Breast epithelium (tissue), 3 donors: ENCODE measurements around the gene FLG2.

Source experiments
- POLR2A ChIP-seq: fragments of 450-650 bp; IDR thresholded peaks from one replicate; pipeline ENCODE4 v1.6.1; 2016; ENCODE audit warnings: antibody characterized with exemption, mild to moderate bottlenecking, moderate library complexity
- TF ChIP-seq, protein P1 (sequence below), 3 donors: fragments of 450-650 bp; IDR thresholded peaks; one replicate each; pipeline ENCODE4 v1.5.1; 2016 to 2017; ENCODE audit warnings: antibody characterized with exemption in 3 of 3, mild to moderate bottlenecking in 3 of 3, moderate library complexity in 3 of 3

DNA sequence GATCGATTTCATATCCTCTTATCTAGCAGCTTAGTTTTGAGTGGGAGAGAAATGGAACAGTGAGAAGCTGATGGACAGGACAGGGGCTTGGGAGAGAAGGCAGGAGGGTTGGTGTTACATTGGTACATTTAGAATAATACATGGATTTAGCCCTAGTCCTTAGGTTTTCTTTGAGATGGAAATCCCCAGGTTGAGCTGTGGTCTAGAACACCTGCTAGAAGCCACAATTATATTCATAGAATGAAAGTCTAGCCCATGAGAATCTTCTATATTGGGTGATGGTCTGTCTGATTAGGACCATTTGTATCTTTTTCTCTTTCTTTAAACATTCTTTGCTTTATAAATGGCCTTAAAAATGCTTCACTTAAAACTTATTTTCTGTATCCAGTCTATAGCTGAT lies 34.3 kb upstream of the FLG2 start:
- TF ChIP-seq POLR2A: no peak
- TF ChIP-seq, protein P1, sequence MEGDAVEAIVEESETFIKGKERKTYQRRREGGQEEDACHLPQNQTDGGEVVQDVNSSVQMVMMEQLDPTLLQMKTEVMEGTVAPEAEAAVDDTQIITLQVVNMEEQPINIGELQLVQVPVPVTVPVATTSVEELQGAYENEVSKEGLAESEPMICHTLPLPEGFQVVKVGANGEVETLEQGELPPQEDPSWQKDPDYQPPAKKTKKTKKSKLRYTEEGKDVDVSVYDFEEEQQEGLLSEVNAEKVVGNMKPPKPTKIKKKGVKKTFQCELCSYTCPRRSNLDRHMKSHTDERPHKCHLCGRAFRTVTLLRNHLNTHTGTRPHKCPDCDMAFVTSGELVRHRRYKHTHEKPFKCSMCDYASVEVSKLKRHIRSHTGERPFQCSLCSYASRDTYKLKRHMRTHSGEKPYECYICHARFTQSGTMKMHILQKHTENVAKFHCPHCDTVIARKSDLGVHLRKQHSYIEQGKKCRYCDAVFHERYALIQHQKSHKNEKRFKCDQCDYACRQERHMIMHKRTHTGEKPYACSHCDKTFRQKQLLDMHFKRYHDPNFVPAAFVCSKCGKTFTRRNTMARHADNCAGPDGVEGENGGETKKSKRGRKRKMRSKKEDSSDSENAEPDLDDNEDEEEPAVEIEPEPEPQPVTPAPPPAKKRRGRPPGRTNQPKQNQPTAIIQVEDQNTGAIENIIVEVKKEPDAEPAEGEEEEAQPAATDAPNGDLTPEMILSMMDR (IDR thresholded peaks at IDR 0.05): no peak
